H54 (cell line): ENCODE data around the gene TNFSF9.
"Not testable (repeated sequence)": the region's sequence is repeated elsewhere in the genome, so short reads cannot be mapped to it uniquely, and the experiment has no call there.

Source experiments
- DNase-seq: peaks from one replicate; pipeline ENCODE4 v3.0.0; 2011; ENCODE audit warnings: low spot score, mixed read lengths; ENCODE audit not compliant: insufficient read length
- FAIRE-seq: peaks from 3 replicates; lab custom pipeline; 2011; peaks lifted over from hg19 to GRCh38; lab: Jason Lieb, UNC
- POLR2A ChIP-seq: IDR thresholded peaks from 2 replicates; pipeline ENCODE4 v1.6.1; 2011; ENCODE audit warnings: low read depth, mild to moderate bottlenecking, low read length

Gene TNFSF9

DNA sequence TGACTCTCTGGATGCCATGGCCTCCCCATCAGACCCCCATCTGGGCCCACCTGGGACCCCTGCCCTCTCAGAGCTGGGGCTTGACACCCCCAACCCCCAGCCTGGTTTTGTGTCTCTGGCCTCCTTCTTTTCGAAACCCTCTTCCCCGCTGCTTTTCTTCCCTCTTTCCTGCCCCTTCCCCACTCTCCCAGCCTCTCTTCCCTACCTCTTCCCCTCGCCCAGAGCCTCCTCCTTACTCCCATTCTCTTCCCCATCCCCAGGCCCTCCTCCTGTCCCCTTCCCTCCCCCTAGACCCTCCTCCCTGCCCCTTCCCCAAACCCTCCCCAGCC is 2.1 kb downstream of the TNFSF9 start:
- TF ChIP-seq POLR2A = no peak
- FAIRE-seq (no peak), DNase-seq (no peak)

DNA sequence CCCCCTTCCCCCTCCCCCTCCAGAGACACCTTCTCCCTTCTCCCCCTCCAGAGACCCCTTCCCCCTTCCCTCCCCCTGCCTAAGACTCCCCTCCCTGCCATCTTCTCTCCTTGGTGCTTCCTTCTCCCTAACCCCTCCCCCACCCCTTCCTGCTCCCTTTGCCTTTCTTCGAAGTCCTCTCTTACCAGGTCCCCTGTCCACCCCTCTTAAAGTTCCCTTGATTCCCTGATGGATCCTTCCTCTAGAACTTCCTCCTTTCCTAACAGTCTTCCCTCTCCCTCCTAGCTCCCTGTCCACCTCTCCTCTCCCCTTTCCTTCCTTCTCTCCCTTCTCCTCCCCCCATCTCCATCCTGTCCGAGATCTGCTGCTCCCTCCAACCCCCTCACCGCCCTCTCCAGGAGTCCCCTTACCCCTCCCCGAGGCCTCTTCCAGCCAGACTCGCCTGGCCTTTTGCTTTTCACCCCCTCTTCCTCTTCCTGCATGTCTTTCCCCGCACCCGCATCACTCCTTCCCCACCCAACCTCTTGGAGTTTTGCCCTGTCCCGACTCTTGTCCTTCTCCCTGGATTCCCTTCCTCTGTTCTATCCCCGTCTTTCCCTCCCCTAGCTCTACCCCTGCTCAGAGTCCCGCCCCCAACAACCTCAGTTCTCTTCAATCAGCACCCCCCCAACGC is 3.1 kb downstream of the TNFSF9 start:
- TF ChIP-seq POLR2A = no peak
- DNase-seq (no peak), FAIRE-seq (no peak)

DNA sequence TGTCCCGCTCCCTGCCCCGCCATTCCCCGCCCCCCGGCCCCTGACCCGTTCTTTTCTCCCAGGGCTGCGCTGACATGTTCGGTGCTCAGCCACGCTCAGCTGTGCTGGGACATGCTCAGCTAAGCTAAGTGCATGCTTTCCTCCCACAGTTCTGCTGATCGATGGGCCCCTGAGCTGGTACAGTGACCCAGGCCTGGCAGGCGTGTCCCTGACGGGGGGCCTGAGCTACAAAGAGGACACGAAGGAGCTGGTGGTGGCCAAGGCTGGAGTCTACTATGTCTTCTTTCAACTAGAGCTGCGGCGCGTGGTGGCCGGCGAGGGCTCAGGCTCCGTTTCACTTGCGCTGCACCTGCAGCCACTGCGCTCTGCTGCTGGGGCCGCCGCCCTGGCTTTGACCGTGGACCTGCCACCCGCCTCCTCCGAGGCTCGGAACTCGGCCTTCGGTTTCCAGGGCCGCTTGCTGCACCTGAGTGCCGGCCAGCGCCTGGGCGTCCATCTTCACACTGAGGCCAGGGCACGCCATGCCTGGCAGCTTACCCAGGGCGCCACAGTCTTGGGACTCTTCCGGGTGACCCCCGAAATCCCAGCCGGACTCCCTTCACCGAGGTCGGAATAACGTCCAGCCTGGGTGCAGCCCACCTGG is 3.7 kb downstream of the TNFSF9 start:
- FAIRE-seq = no peak
- DNase-seq = no peak
- TF ChIP-seq POLR2A = no peak

DNA sequence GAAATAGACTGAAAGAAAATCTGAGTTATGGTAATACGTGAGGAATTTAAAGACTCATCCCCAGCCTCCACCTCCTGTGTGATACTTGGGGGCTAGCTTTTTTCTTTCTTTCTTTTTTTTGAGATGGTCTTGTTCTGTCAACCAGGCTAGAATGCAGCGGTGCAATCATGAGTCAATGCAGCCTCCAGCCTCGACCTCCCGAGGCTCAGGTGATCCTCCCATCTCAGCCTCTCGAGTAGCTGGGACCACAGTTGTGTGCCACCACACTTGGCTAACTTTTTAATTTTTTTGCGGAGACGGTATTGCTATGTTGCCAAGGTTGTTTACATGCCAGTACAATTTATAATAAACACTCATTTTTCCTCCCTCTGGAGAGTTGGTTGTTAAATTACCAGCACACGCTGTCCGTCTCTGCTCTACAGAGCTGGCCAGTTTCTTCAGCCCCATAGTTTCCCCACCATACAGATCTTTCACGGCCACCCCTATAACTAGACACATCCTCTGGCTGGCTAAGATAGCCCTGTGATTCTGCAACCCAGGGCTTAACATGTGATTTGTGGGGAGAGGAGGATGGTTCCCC is 4.8 kb downstream of the TNFSF9 start:
- no peak for FAIRE-seq
- TF ChIP-seq POLR2A = no peak
- no peak for DNase-seq

DNA sequence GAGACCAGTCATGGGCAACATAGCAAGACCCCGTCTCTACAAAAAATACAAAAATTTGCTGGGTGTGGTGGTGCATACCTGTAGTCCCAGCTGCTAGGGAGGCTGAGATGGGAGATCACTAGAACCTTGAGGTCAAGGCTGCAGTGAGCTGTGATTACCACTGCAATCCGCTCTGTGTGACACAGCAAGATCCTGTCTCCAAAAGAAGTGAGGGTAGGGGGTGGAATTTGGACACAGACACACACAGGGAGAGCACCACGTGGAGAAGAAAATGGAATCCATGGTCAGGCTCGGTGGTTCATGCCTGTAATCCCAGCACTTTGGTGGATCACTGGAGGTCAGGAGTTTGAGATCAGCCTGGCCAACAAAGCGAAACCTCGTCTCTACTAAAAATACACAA is 8.7 kb downstream of the TNFSF9 start:
- no peak for TF ChIP-seq POLR2A
- DNase-seq (no peak), FAIRE-seq (no peak)

DNA sequence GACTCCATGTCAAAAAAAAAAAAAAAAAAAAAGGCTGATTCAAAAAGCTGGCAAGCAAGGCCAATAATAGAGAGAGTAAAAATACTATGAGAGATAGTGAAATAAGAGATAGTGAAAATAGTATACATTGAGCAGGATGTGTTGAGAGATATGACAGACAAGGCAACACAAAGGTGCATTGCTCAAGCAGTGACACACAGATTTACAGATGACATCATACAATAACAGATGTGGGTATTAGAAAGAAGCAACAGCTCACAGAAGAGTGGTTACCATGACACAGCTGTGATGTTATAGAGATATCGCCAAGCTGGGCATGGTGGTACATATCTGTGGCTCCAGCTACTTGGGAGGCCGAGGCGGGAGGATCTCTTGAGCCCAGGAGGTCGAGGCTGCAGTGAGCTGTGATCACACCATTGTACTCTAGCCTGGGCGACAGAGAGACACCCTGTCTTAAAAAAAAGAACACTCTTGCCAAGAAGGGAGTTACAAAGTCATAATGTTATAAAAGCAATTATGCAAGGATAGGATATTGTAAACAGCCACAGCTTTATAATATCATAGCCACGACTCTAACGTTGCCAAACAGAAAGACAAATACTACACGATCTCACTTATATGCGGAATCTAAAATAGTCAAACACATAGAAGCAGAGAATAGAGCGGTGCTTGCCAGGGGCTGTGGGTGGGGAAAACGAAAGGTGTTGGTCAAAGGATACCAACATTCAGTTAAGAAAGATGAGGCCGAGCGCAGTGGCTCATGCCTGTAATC is 10.3 kb downstream of the TNFSF9 start:
- no peak for FAIRE-seq
- no peak for DNase-seq
- TF ChIP-seq POLR2A = no peak

DNA sequence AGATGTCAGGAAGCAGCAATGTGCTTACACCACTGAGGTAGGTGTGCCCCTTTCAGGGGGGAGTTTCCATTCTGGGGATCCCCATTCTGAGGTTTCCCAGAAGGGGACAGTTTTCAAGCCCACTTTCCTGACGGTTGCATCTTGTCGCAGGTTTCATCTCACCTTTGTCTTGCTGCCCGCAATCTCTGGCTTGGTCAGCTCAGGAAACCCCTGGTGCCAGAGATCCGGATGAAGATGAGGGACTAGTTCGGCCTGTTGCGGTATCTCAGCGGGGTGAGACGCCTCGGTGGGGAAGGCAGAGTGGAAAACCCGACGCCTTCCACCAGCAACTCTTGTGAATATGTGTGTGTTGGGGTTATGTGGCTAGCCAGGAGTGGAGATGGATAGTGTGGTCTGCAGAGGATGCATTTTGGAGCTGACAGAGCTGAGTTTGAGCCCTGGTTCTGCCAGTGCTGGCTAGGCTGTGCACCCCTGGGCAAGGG is 13.1 kb downstream of the TNFSF9 start:
- DNase-seq (no peak), FAIRE-seq (no peak)
- no peak for TF ChIP-seq POLR2A

DNA sequence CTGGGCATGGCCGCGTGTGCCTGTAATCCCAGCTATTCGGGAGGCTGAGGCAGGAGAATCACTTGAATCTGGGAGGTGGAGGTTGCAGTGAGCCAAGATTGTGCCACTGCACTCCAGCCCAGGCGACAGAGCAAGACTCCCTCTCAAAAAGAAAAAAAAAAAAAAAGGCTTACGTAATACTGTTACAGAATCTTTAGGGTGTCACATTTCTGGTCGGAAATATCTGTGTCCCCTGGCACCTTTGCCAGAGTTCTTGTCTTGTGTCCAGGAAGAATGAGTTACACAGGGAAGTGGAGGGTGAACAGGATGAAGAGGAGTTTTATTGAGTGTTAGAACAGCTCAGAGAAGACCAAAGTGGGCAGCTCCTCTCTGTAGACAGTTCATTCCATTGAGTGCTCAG is 19.9 kb downstream of the TNFSF9 start:
- DNase-seq, FAIRE-seq: not testable (repeated sequence)

DNA sequence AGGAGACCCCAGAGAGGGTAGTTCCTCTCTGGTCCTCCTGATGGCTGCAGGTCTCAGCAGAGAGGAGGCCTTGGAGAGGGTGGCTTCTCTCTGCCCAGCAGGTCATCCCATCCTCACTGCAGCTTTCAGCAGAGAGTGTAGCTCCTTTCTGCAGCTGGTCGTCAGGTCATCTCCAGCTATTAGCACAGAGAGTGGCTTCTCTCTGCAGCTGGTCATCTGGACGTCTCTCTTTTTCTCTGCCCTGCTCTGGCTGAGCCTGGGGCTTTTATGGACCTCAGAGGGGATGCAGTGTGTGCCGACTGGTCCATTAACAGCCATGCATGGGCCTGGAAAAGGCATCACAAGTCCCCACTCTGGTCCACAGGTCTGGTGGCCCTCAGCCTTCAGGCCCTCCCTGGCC is 20.3 kb downstream of the TNFSF9 start:
- no peak for TF ChIP-seq POLR2A
- DNase-seq (no peak), FAIRE-seq (no peak)

DNA sequence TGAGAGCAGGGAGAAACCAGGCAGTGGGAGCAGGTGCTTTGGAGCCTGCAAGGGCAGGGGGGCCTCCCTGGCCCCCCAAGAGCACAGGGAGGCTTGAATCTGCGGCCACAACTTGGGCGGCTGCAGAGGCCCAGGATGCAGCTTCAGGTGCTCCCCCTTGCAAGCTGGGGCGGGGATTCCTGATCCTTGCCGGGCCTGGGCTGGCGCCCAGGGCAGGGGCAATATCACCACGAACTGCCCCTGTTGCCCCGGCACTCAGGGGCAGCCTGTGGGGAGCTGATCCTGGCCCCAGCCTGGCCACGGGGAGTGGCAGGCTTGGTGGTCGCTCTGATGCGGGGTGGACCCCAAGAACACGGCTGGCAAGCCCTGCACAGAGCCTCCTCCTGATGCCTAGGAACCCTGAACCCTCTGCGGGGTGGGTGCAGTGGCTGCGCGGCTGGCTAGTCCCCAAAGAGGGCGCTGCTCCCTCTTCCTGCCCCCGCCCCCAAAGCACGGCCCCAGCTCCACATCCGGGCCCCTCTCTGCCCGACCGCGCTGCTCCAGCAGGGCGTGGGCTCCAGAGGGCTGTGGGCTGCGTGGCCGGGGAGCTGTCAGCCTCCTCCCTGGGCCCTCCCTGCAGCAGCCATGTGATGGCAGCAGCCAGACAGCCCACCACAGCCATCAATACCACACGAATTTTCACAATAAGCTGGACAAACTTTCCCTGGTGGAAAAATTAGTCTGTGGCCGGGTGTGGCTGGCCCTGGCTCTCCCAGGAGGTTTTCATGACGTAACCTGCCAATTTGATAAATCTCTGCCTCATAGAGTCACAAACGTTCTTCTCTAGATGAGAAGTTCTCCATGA is 21.0 kb downstream of the TNFSF9 start:
- FAIRE-seq (no peak), DNase-seq (no peak)
- TF ChIP-seq POLR2A = no peak

DNA sequence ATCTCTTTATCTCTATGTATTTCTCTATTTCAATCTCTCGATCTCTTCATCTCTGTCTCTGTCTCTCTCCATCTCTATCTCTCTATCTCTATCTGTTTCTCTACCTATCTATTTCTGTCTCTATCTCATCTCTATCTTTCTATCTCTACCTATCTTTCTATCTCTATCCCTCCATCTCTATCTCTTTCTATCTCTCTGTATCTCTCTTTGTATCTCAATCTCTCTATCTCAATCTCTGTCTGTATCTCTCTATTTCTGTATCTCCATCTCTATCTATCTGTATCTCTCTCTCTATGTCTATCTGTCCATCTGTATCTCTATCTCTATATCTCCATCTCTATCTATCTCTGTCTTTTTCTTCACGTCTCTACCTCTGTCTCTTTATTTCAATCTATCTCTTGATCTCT is 25.2 kb downstream of the TNFSF9 start:
- TF ChIP-seq POLR2A = no peak
- DNase-seq (no peak), FAIRE-seq (no peak)

DNA sequence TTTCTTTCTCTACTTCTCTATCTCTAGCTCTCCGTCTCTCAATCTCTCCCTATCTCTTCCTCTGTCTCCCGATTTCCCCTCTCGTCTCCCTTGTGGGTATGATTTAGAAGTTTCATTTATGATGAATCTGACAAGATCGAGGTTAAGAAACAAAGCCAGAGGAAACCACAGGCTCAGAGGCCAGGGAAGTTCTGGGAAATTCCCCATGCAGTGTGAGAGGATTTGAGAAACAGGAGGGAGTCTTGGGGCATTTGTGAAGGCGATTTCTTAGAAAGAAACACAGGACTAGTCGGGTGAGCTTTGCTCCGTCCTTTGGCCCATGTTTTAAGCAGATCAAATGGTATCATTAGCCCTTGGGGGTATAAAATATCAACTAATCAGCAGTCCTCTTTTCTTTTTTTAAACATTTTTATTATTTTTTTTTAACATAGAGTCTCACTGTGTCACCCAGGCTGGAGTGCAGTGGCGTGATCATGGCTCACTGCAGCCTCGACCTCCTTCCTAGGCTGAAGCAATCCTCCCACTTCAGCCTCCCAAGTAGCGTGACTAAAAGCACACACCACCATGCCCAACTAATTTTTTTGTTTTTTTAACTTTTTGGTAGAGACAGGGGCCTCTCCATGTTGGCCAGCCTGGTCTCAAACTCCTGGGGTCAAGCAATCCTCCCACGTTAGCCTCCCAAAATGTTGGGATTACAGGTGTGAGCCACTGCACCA is 25.8 kb downstream of the TNFSF9 start:
- TF ChIP-seq POLR2A = no peak
- FAIRE-seq = no peak

DNA sequence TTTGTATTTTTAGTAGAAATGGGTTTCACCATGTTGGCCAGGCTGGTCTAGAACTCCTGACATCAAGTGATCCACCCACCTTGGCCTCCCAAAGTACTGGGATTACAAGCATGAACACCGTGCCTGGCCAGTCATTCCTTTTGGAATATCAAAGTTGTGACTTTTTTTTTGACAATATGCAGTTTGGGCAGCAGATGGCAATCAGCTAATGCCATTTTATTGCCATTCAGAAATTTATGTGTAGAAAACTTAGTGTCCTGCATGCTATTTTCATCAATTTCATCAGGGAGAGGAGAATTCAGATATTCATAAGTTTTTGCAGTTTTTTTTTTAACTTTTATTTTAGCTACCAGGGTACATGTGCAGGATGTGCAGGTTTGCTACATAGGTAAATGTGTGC is 31.6 kb downstream of the TNFSF9 start:
- DNase-seq, FAIRE-seq: not testable (repeated sequence)

More for the DNA sequence above, 25.8 kb downstream of the TNFSF9 start:
- no peak for DNase-seq

DNA sequence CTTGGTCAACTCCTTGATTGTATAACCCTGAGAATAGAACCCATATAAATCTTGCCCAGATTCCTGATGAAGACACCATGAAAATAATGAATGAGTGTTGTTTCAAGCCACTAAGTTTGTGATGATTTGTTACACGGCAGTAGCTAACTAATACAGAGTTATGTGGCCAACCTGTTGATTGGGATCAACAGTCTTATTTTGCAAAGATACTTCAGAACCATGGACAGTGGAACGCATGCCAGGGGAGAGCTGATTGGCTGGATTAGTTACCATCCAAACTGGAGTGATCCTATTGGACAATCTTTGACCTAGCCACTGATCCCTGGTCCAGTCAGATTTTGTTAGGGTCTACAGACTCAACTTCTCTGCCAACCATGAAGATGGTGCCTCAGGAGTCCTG is 33.6 kb downstream of the TNFSF9 start:
- DNase-seq (no peak), FAIRE-seq (no peak)
- TF ChIP-seq POLR2A = no peak

DNA sequence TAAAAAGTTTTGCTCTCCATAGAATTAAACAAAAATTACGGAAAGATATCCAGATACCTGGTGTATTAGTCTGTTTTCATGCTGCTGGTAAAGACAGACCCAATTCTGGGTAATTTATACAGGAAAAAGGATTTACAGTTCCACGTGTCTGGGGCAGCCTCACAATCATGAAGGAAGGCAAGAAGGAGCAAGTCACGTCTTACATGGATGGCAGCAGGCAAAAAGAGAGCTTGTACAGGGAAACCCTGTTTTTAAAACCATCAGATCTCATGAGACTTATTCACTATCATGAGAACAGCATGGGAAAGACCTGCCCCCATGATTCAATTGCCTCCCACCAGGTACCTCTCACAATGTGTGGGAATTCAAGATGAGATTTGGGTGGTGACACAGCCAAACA is 35.9 kb downstream of the TNFSF9 start:
- not testable (repeated sequence) for FAIRE-seq, DNase-seq
